GM12865 (cell line): ENCODE data around the gene TIMM10B.

Source experiments
- DNase-seq: peaks from one replicate; pipeline ENCODE4 v3.0.0; 2010; ENCODE audit warnings: low read depth
- H3K4me3 ChIP-seq: 2 replicates; pipeline ENCODE4 v1.5.1; 2011; ENCODE audit warnings: mild to moderate bottlenecking, low read depth, low read length, control low read depth
- CTCF ChIP-seq: IDR thresholded peaks from 2 replicates; pipeline ENCODE4 v1.5.1; 2011; ENCODE audit warnings: low read length, control low read depth, low read depth, inconsistent platforms; ENCODE audit not compliant: insufficient read depth; ENCODE audit errors: missing control alignments

TIMM10B gene

GRCh38 chr11:6456361-6457073 is 24.8 kb upstream of the TIMM10B start:
- TF ChIP-seq CTCF: no peak
- no peak for DNase-seq

DNA sequence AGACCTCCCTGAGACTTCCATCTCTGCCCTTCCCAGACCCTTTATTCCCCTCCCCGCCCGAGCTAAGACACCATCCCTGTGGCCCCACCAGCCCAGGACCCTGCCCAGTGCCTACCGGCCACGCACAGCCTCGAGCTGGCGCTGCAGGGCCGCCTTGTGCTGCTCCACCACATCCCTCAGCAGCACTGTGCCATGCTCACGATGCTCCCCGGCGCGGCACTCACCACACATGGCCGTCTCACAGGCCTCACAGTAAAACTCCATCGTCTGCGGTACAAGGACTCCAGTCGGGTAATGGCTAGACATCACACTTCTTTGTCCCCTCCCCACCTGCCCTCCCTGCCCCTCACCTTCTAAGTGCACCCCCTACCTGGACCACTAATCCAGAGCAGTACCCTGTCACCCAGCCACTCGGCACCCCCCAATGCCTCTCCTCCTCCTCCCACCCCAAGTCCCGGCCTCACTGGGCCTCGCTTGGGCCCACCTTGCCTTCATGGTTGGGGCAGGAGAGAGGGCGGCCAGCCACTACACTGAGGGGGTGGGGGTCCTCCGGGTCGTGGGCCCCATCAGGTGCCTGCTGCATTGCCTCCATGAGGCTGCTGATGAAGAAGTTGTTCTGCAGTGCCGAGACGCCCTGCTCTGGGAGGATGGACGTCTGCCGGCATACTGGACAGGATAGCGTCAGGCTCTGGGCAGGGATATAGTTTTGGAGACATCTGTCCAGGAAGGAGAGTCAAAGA is 23.6 kb upstream of the TIMM10B start:
- DNase-seq: no peak

More at GRCh38 chr11:6456361-6457073, 24.8 kb upstream of the TIMM10B start:
- H3K4me3 ChIP-seq: no peak overlapping the region

GRCh38 chr11:6458352-6459098 is 22.8 kb upstream of the TIMM10B start:
- TF ChIP-seq CTCF: no peak
- DNase-seq: no peak
- H3K4me3 ChIP-seq: no peak overlapping the region

More for the DNA sequence above, 23.6 kb upstream of the TIMM10B start:
- no peak overlapping the region for H3K4me3 ChIP-seq
- TF ChIP-seq CTCF: no peak

DNA sequence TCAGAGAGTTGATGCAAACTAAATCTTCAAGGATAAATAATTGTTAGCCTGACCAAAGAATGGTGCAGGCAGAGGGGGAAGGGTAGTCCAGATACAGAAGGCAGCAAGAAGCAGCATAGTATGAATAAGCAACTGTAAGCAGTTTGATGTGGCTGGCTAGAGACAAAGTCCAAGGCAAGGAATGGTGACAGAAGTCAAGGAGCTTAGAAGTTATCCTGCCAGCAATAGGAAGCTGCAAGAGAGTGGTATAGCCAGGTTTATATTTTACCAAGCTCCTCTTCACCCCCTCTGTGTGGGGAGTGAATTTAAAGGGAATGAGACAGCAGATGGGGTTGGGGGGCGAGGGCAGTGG is 22.2 kb upstream of the TIMM10B start:
- no peak for DNase-seq
- H3K4me3 ChIP-seq: no peak overlapping the region
- TF ChIP-seq CTCF: no peak

DNA sequence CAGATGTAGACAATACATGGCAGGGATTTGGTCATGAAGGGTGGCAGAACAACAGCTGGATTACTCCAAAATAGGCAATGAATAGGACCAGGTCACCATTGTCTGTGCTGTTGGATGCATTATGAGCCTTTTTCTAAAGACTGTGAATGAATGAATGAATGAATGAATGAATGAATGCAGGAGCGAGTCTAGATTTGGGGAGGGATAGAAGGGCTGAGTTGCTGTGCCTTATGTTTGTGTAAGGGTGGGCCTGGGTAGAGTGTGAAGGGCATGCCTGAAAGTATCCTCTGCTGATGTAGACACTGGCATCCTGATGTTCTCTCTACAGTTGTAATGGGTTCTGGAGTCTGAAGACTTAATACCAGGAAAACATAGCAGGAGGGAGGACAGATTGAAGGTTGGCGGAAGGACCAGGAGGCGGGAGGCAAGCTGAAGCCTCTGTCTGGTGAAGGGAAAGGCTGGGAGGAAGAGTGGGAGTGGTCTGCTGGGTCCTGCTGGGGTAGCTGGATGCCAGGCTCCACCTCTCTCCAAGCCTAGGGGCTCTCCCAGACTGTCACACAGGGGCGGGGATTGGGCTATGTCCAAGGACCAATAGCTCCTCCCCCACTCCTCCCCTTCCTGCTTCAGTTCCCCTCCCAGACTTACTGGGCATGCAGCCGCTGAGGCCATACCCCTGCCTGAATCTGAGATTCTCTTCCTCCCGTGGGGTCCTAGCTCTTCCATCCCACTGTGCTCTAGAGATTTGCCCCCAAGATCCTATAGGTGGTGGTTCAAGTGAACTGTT is 12.4 kb upstream of the TIMM10B start:
- no peak overlapping the region for H3K4me3 ChIP-seq
- DNase-seq: peak; percentile 76
- TF ChIP-seq CTCF: no peak

- TF ChIP-seq CTCF: no peak
- DNase-seq: no peak
- no peak overlapping the region for H3K4me3 ChIP-seq
These were observed 11.7 kb upstream of the TIMM10B start for GRCh38 chr11:6469599-6469998.
